Small intestine (tissue), 7 donors: ENCODE data around the gene PNMA6E. TPM values are rescaled to one million over a fixed set of nuclear protein-coding genes. Genes with fewer than 3 reads are reported as not detected.
"Not testable (repeated sequence)": the region's sequence is repeated elsewhere in the genome, so short reads cannot be mapped to it uniquely, and the experiment has no call there.

Experiments
- DNase-seq, 2 donors: peaks; one replicate each; pipeline versions ENCODE4 v3.0.0 to v3.0.0-alpha.2; 2013
- FAIRE-seq: peaks from 2 replicates; lab custom pipeline; 2012; peaks lifted over from hg19 to GRCh38; lab: Jason Lieb, UNC
- H3K27ac ChIP-seq, 3 donors: one replicate each; pipeline ENCODE4 v1.5.1; 2013; ENCODE audit warnings: low read length in 2 of 3, mild to moderate bottlenecking in 2 of 3, control low read depth in 1 of 3, inconsistent platforms in 1 of 3, low read depth in 1 of 3, moderate library complexity in 1 of 3
- H3K27me3 ChIP-seq, 3 donors: one replicate each; pipeline ENCODE4 v1.6.1; 2013; ENCODE audit warnings: low read length in 3 of 3, inconsistent platforms in 1 of 3; ENCODE audit not compliant: control insufficient read depth in 3 of 3, insufficient read depth in 3 of 3
- H3K36me3 ChIP-seq, 3 donors: one replicate each; pipeline ENCODE4 v1.6.1; 2013; ENCODE audit warnings: low read length in 3 of 3, inconsistent platforms in 1 of 3, low read depth in 1 of 3, mild to moderate bottlenecking in 1 of 3, moderate library complexity in 1 of 3; ENCODE audit not compliant: control insufficient read depth in 3 of 3, insufficient read depth in 2 of 3
- H3K4me1 ChIP-seq, 3 donors: one replicate each; pipeline ENCODE4 v1.6.1; 2013; ENCODE audit warnings: low read length in 2 of 3, inconsistent platforms in 1 of 3, low read depth in 1 of 3, mild to moderate bottlenecking in 1 of 3, moderate library complexity in 1 of 3; ENCODE audit not compliant: control insufficient read depth in 3 of 3, insufficient read depth in 2 of 3
- H3K4me3 ChIP-seq, 3 donors: one replicate each; pipeline ENCODE4 v1.5.1; 2013; ENCODE audit warnings: low read length in 3 of 3, control low read depth in 1 of 3, inconsistent platforms in 1 of 3, low read depth in 1 of 3, mild to moderate bottlenecking in 1 of 3, moderate library complexity in 1 of 3
- H3K9me3 ChIP-seq, 2 donors: one replicate each; pipeline ENCODE4 v1.6.1; 2013; ENCODE audit warnings: low read depth in 1 of 2, low read length in 1 of 2; ENCODE audit not compliant: control insufficient read depth in 2 of 2, insufficient read depth in 1 of 2
- WGBS, 3 donors: extraction: QIAGEN DNeasy Blood & Tissue Kit; methylation state at CpG; one replicate each; pipeline ENCODE4 v1.1.7; 2013; 5-methylcytosine and 5-hydroxymethylcytosine counted together
- polyA plus RNA-seq, 4 donors: library from polyadenylated mRNA; stranded (reverse) in 3 of 4; unstranded in 1 of 4; fragments of 200-250 nt in 3 of 4; fragments of 120-200 nt in 1 of 4; gene quantifications; one replicate each; pipeline versions ENCODE4 v1.2.1 to v1.2.3, GENCODE V29; 2013
- donor health status: healthy with polysubstance abuse.
- donor health status: control.
- donor health status: control.
- donor health status: Bipolar disorder and iron deficiency.
- donor health status: healthy.

PNMA6E gene
- polyA plus RNA-seq, 4 donors = not detected

DNA sequence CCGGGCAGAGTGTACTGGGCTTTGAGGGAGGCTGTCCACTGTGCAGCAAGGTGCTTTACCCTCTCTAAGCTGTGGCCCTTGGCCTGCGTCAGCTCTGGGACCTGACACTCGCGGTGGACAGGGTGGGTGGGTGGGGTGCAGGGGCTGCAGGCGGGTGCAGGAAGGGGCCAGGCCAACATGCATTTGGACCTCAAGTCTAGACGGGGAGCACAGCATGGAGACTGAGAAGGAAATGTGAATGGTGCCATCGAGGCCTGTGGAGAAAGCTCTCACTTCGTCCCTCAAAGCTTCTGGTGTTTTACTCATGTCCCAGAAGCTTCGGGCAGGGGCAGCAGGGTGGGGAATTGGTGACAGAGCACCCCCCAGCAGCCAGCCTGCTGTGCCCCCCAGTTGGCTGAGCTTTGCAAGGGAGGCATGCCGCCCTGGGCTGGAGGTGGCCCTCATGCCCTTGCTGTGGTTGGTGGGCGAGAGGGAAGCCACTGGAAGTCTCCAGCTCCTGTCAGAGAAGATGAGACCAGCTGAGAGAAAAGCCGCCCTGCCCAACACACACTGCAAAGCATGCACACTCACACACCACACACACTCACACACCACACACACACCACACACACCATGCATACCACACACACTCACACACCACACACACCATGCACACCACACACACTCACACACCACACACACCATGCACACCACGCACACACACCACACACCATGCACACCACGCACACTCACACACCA, 12.3 kb downstream of the PNMA6E start:
- Histone ChIP-seq H3K4me3 (no peak overlapping the region), H3K36me3 (no peaks in the 10 kb centered on the region), H3K4me1 (no peaks in the 10 kb centered on the region), H3K27ac (no peak overlapping the region), H3K27me3 (no peaks in the 10 kb centered on the region), H3K9me3 (no peaks in the 10 kb centered on the region)
- WGBS, 3 donors = 82 to 86% (median 83%) methylated on average over 12 to 14 of the region's 14 CpGs
- FAIRE-seq = no peak
- DNase-seq = no peak

DNA sequence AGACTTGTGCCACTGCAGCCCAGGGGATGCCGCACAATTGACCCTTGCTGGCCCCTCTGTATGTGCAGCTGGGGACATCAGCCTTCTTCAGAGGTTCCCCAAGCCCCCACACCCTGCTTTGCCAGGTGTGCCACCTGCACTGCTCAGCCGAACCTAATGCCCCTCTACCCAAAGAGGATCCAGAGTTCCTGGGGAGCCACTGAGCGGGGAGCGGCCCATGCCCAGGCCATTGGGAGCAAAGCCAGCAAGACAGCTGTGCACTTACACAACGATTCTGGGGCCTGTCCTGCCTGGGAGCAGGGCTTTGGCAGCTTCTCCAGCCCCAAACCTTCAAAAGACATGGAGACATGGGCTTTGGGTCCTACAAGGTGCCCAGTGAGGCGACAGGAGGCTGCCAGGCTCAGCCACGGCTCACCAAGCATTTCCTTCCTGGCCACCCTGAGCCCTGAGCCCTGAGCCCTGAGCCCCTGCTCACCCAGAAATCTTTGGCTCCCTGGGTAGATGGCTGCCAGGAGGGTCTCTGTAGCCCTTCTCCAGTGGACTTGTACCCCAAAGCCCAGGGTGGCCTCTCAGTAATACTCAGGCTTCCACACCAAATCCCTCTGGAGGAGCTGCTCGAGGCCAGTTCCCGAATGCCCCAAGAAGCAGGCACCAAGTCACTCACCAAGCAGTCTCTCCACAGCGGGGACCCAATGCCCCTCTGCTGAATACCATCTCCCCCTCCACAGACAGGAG, 13.0 kb downstream of the PNMA6E start:
- Histone ChIP-seq H3K27me3 (no peaks in the 10 kb centered on the region), H3K4me3 (no peak overlapping the region), H3K4me1 (no peaks in the 10 kb centered on the region), H3K36me3 (no peaks in the 10 kb centered on the region), H3K27ac (no peak overlapping the region), H3K9me3 (no peaks in the 10 kb centered on the region)
- DNase-seq (no peak), FAIRE-seq (no peak)
- WGBS, 3 donors = 77 to 83% (median 78%) methylated on average over 9 to 10 of the region's 10 CpGs

- FAIRE-seq = no peak
- H3K27ac ChIP-seq = no peak overlapping the region
These were observed 13.8 kb downstream of the PNMA6E start for GRCh38 chrX:153387345-153387744.

GRCh38 chrX:153386097-153386496, 15.1 kb downstream of the PNMA6E start:
- no peaks in the 10 kb centered on the region for H3K9me3 ChIP-seq
- FAIRE-seq (no peak), DNase-seq (no peak)
- H3K36me3 ChIP-seq = no peaks in the 10 kb centered on the region
- 77 to 81% (median 77%) methylated on average over 5 of the region's 5 CpGs for WGBS, 3 donors
- H3K4me1 ChIP-seq = no peaks in the 10 kb centered on the region
- no peak overlapping the region for H3K4me3 ChIP-seq
- no peaks in the 10 kb centered on the region for H3K27me3 ChIP-seq
- H3K27ac ChIP-seq = no peak overlapping the region

More at GRCh38 chrX:153387345-153387744, 13.8 kb downstream of the PNMA6E start:
- DNase-seq = no peak
- no peaks in the 10 kb centered on the region for H3K9me3 ChIP-seq
- H3K36me3 ChIP-seq = no peaks in the 10 kb centered on the region
- 59 to 79% (median 70%) methylated on average over 5 of the region's 5 CpGs for WGBS, 3 donors
- H3K27me3 ChIP-seq = no peaks in the 10 kb centered on the region
- no peaks in the 10 kb centered on the region for H3K4me1 ChIP-seq
- H3K4me3 ChIP-seq = no peak overlapping the region

- H3K36me3 ChIP-seq, H3K4me3 ChIP-seq, H3K27me3 ChIP-seq, H3K4me1 ChIP-seq, DNase-seq, H3K9me3 ChIP-seq, H3K27ac ChIP-seq, FAIRE-seq: not testable (repeated sequence)
- WGBS, 3 donors = 42 to 71% (median 48%) methylated on average over 2 of the region's 2 CpGs
These were observed 16.2 kb downstream of the PNMA6E start for GRCh38 chrX:153384973-153385372.

- Histone ChIP-seq H3K36me3 (no peaks in the 10 kb centered on the region), H3K9me3 (no peaks in the 10 kb centered on the region), H3K4me3 (no peak overlapping the region), H3K27me3 (no peaks in the 10 kb centered on the region), H3K27ac (no peak overlapping the region), H3K4me1 (no peaks in the 10 kb centered on the region)
- DNase-seq (no peak), FAIRE-seq (no peak)
- WGBS, 3 donors = 76 to 84% (median 84%) methylated on average over 6 of the region's 6 CpGs
These were observed 16.8 kb downstream of the PNMA6E start for GRCh38 chrX:153384390-153384789.

- peak overlapping the region in 1 of 3 donors; percentile 43 for H3K27ac ChIP-seq
- H3K4me3 ChIP-seq = no peak overlapping the region
- DNase-seq (no peak), FAIRE-seq (no peak)
- 87 to 93% (median 90%) methylated on average over 3 of the region's 3 CpGs for WGBS, 3 donors
- H3K27me3 ChIP-seq = no peaks in the 10 kb centered on the region
- H3K9me3 ChIP-seq = no peaks in the 10 kb centered on the region
- no peaks in the 10 kb centered on the region for H3K36me3 ChIP-seq
- no peaks in the 10 kb centered on the region for H3K4me1 ChIP-seq
These were observed 18.3 kb downstream of the PNMA6E start for GRCh38 chrX:153382563-153383482.
